Measurements from ENCODE around the gene PYCARD.

DNA sequence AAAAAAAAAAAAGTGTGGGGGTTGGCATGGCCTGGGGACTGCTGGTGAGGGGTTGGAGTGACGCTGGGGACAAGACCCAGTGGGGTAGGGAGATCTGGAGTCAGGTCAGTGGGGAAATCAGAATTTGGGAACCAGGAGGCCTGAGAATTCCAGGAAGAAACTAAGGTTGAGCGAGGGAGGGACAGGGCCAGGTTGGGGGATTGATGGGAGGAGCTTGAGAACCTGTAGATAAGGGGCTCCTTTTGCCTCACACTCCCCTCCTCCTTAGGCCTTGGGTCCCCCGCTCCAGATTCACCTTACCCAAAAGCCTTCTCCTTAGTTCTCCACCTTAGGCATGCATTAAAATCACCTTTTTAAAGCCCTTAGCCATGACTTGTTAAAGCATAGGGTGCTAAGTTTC is 22.6 kb upstream of the PYCARD start:
- TF ChIP-seq, protein P1, sequence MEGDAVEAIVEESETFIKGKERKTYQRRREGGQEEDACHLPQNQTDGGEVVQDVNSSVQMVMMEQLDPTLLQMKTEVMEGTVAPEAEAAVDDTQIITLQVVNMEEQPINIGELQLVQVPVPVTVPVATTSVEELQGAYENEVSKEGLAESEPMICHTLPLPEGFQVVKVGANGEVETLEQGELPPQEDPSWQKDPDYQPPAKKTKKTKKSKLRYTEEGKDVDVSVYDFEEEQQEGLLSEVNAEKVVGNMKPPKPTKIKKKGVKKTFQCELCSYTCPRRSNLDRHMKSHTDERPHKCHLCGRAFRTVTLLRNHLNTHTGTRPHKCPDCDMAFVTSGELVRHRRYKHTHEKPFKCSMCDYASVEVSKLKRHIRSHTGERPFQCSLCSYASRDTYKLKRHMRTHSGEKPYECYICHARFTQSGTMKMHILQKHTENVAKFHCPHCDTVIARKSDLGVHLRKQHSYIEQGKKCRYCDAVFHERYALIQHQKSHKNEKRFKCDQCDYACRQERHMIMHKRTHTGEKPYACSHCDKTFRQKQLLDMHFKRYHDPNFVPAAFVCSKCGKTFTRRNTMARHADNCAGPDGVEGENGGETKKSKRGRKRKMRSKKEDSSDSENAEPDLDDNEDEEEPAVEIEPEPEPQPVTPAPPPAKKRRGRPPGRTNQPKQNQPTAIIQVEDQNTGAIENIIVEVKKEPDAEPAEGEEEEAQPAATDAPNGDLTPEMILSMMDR (IDR thresholded peaks at IDR 0.05; ENCODE audit: extremely low read depth in 1 of 2, insufficient read depth in 1 of 2, low read depth in 1 of 2, low read length in 2 of 2), result no peak
- TF ChIP-seq POLR2A (IDR thresholded peaks at IDR 0.05; ENCODE audit: low read depth, low read length) (no peak), POLR2AphosphoS5 (IDR thresholded peaks at IDR 0.05; ENCODE audit: insufficient read depth, low read depth, low read length) (no peak), JUN (IDR thresholded peaks at IDR 0.05; ENCODE audit: borderline replicate concordance, insufficient read depth, insufficient read length, low read depth) (no peak)
